Heart left ventricle (tissue), 13 donors: Measurements from ENCODE around the gene EXOC4.

Source experiments
- CTCF ChIP-seq, 12 donors: fragments of 200-600 bp; sonication (generic) in 4 of 12; IDR thresholded peaks; one replicate each; pipeline versions ENCODE4 v1.5.0 to v1.8.0; 2018 to 2022; ENCODE audit warnings: antibody characterized with exemption in 12 of 12, mild to moderate bottlenecking in 5 of 12
- POLR2A ChIP-seq, 2 donors: fragments of 450-650 bp; IDR thresholded peaks; one replicate each; pipeline ENCODE4 v1.6.1; 2017; ENCODE audit warnings: antibody characterized with exemption in 2 of 2, mild to moderate bottlenecking in 2 of 2, moderate library complexity in 2 of 2
- donor health status: ischemic (EF 13 %, LVEDD 7.1; RV severe dilation, severe dysfunction).
- donor health status: DM: no; HTN: yes; CAD: no.
- donor health status: DM: no; HTN: no; CAD: no.
- donor health status: ischemic (EF 25% LVEDD 6.9; RV normal size, moderate dysfunction).
- donor health status: ischemic (EF 25% LVEDD 5.7; RV mildly dilated, moderate dysfunction).
- donor health status: ischemic (EF 35%, LVEDD 5.7; RV mildly dilated, moderate dysfunction).
- donor health status: nonischemic (EF 11% LVEDD 7.7; RV severe dilation, severe dysfunction).
- donor health status: DM: yes; HTN: yes; CAD: no.
- donor health status: PGD.
- donor health status: ischemic (EF 29% LVEDD 5.4; RV normal size, mild dysfunction).
- donor health status: nonischemic (EF 23%, LVEDD 6.1; RV moderate dilation, normal function).

GRCh38 chr7:133674079-133674763, 421.3 kb downstream of the EXOC4 start:
- no peak for TF ChIP-seq CTCF (IDR thresholded peaks at IDR 0.05)
- TF ChIP-seq POLR2A (IDR thresholded peaks at IDR 0.05) = no peak
